Astrocyte (in vitro differentiated cells and primary cell): ENCODE measurements around the gene PTPRK.

Source experiments
- EZH2 ChIP-seq: IDR thresholded peaks from 2 replicates; pipeline ENCODE4 v1.6.1; 2012; ENCODE audit warnings: mild to moderate bottlenecking, low read length, inconsistent platforms; ENCODE audit not compliant: insufficient read depth
- TF ChIP-seq, protein P1 (sequence below): IDR thresholded peaks from 2 replicates; pipeline ENCODE4 v1.5.1; 2011; ENCODE audit warnings: low read depth, mild to moderate bottlenecking, inconsistent platforms, low read length, moderate library complexity; ENCODE audit not compliant: insufficient read depth

GRCh38 chr6:128158496-128158895 is 361.9 kb downstream of the PTPRK start:
- TF ChIP-seq, protein P1, sequence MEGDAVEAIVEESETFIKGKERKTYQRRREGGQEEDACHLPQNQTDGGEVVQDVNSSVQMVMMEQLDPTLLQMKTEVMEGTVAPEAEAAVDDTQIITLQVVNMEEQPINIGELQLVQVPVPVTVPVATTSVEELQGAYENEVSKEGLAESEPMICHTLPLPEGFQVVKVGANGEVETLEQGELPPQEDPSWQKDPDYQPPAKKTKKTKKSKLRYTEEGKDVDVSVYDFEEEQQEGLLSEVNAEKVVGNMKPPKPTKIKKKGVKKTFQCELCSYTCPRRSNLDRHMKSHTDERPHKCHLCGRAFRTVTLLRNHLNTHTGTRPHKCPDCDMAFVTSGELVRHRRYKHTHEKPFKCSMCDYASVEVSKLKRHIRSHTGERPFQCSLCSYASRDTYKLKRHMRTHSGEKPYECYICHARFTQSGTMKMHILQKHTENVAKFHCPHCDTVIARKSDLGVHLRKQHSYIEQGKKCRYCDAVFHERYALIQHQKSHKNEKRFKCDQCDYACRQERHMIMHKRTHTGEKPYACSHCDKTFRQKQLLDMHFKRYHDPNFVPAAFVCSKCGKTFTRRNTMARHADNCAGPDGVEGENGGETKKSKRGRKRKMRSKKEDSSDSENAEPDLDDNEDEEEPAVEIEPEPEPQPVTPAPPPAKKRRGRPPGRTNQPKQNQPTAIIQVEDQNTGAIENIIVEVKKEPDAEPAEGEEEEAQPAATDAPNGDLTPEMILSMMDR = no peak
- TF ChIP-seq EZH2 = no peak
